ENCODE measurements around the gene PHF2. TPM values are rescaled to one million over a fixed set of nuclear protein-coding genes. Genes with fewer than 3 reads are reported as not detected.

PHF2 gene
- total RNA-seq, 1 experiment from 2014 or later: 17.4 TPM

DNA sequence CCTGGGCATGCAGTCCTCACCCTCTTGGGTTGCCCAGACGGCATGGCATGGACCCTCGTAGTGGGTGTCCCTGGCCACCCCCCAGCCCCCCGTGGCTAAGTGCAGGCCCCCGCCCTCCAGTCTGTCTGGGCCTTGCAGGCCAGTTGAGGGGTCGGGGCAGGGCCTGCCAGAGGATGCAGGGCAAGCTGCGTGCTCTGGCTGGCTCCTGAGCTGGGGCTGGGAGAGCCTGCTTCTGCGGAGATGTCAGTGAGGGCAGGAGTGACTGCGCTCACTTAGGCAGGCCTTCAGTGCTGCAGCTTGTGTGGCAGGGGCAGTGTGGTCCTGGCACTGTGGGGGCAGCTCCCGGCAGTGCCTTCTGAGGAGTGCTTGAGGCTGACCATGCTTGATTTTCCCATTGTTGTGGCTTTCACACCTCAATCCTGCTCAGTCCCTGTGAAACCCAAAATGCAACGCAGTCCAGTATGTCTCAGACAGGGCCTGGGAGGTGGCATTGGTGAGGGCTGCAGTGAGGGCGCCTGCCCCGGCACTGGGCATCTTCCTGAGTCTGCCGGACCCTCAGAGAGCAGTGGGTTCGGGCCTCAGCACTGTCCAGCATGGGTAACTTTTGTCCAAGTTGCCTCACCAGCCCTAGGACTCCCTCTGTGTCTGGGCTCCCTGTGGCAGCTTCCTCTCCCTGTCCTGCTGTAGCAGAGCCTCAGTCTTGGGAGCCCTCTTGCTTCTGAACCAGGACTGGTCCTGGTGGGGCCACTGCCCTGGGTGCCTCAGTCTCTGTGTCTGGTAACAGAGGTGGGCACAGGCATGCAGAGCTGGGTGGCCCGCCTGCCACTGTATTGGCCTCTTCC, 93.0 kb downstream of the PHF2 start:
- Histone ChIP-seq H3K56ac (ENCODE audit: insufficient read length, low read depth, low read length) (no peak overlapping the region), H2BK15ac (ENCODE audit: low read depth, low read length) (no peak overlapping the region), H4K20me1 (ENCODE audit: control insufficient read depth, insufficient read depth, insufficient read length) (no peaks in the 10 kb centered on the region), H2AK5ac (ENCODE audit: insufficient read length, low read length) (no peak overlapping the region), H4K8ac (replicated peaks; ENCODE audit: insufficient read length, low read depth, low read length) (no peak overlapping the region), H3K79me2 (ENCODE audit: insufficient read depth, low read length) (no peaks in the 10 kb centered on the region), H3K23ac (ENCODE audit: insufficient read length, low read depth, low read length) (no peak overlapping the region), H2BK20ac (ENCODE audit: low read depth, low read length, poor library complexity, severe bottlenecking) (no peak overlapping the region), H3K9me3 (ENCODE audit: control insufficient read depth, low read depth, low read length) (no peaks in the 10 kb centered on the region), H3K14ac (ENCODE audit: insufficient read depth, low read length) (no peak overlapping the region), H3T11ph (ENCODE audit: low read length) (no peak overlapping the region), H4K91ac (ENCODE audit: insufficient read length, low read depth, low read length) (no peak overlapping the region), H4K5ac (ENCODE audit: insufficient read length, low read depth, low read length) (no peak overlapping the region), H3K27me3 (ENCODE audit: insufficient read depth, low read length) (no peaks in the 10 kb centered on the region), H3K27ac (ENCODE audit: insufficient read length, low read depth, low read length) (no peak overlapping the region), H3K4me2 (ENCODE audit: insufficient read depth, insufficient read length, low read length) (no peak overlapping the region), H3K79me1 (ENCODE audit: insufficient read depth, low read depth, low read length, poor library complexity, severe bottlenecking) (no peaks in the 10 kb centered on the region), H3K9ac (ENCODE audit: extremely low read depth, insufficient read length, low read length) (no peak overlapping the region), H3K23me2 (ENCODE audit: insufficient read length, low read depth, low read length, poor library complexity, severe bottlenecking) (peaks cover 2% of the 10 kb centered on the region), H3K4ac (ENCODE audit: low read depth, low read length) (no peak overlapping the region), H2AFZ (ENCODE audit: low read length) (no peak overlapping the region), H2BK12ac (ENCODE audit: insufficient read length, low read depth, low read length) (no peak overlapping the region), H3K4me1 (ENCODE audit: insufficient read depth, low read length) (no peaks in the 10 kb centered on the region), H2BK5ac (ENCODE audit: insufficient read length, low read length) (no peak overlapping the region), H3K18ac (ENCODE audit: insufficient read length, low read depth, low read length) (no peak overlapping the region), H2BK120ac (ENCODE audit: low read depth, low read length, poor library complexity, severe bottlenecking) (no peak overlapping the region)
- DNase-seq: peak; percentile 18
- Mint-ChIP-seq H3K4me1 (peaks cover 0 to 11% of the 10 kb centered on the region in 2 experiments; a peak in 2 of 4 replicates), H3K27ac (peak overlapping the region in 1 of 3 experiments; percentile 81; a peak in 1 of 7 replicates), H3K27me3 (ENCODE audit: low read depth) (no peaks in the 10 kb centered on the region; the same call in 1 of the 2 replicates), H3K36me3 (ENCODE audit: insufficient read depth in 1 of 3, low read depth in 3 of 3) (peaks cover 1 to 32% (median 3%) of the 10 kb centered on the region in 3 experiments; a peak in 4 of 7 replicates), H3K4me3 (no peak overlapping the region), H3K9me3 (peaks cover 0 to 7% of the 10 kb centered on the region in 2 experiments; a peak in 2 of 5 replicates)
- no CpG with 5 or more reads among the region's 15 CpGs for WGBS (ENCODE audit: extremely low coverage, insufficient read length, low lambda C conversion rate)
- TF ChIP-seq, protein P1, sequence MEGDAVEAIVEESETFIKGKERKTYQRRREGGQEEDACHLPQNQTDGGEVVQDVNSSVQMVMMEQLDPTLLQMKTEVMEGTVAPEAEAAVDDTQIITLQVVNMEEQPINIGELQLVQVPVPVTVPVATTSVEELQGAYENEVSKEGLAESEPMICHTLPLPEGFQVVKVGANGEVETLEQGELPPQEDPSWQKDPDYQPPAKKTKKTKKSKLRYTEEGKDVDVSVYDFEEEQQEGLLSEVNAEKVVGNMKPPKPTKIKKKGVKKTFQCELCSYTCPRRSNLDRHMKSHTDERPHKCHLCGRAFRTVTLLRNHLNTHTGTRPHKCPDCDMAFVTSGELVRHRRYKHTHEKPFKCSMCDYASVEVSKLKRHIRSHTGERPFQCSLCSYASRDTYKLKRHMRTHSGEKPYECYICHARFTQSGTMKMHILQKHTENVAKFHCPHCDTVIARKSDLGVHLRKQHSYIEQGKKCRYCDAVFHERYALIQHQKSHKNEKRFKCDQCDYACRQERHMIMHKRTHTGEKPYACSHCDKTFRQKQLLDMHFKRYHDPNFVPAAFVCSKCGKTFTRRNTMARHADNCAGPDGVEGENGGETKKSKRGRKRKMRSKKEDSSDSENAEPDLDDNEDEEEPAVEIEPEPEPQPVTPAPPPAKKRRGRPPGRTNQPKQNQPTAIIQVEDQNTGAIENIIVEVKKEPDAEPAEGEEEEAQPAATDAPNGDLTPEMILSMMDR (conservative IDR thresholded peaks at IDR 0.05): no peak

Data from H9 (cell line).